ENCODE data around the gene MALRD1. TPM values are rescaled to one million over a fixed set of nuclear protein-coding genes. Genes with fewer than 3 reads are reported as not detected.
"Not testable (repeated sequence)": the region's sequence is repeated elsewhere in the genome, so short reads cannot be mapped to it uniquely, and the experiment has no call there.

The MALRD1 gene
- total RNA-seq, 1 donor from 2014 or later = 0.28 TPM

GRCh38 chr10:19730167-19730906 lies 681.7 kb downstream of the MALRD1 start:
- no peak for TF ChIP-seq CTCF (IDR thresholded peaks at IDR 0.05; ENCODE audit: unreplicated experiment)

GRCh38 chr10:19730907-19731217 lies 682.3 kb downstream of the MALRD1 start:
- TF ChIP-seq CTCF (IDR thresholded peaks at IDR 0.05; ENCODE audit: unreplicated experiment) = no peak
- no peak for DNase-seq (ENCODE audit: low spot score)
- no peaks in the 10 kb centered on the region for H3K4me1 Mint-ChIP-seq (ENCODE audit: unreplicated experiment)
- no peak overlapping the region for H3K4me3 Mint-ChIP-seq (ENCODE audit: unreplicated experiment)
- H3K27ac Mint-ChIP-seq (ENCODE audit: unreplicated experiment) = no peak overlapping the region
- H3K9me3 Mint-ChIP-seq (ENCODE audit: unreplicated experiment) = no peaks in the 10 kb centered on the region
- no peaks in the 10 kb centered on the region for H3K27me3 Mint-ChIP-seq (ENCODE audit: unreplicated experiment)
- no peaks in the 10 kb centered on the region for H3K36me3 Mint-ChIP-seq (ENCODE audit: low read depth, unreplicated experiment)

More at GRCh38 chr10:19730167-19730906, 681.7 kb downstream of the MALRD1 start:
- Mint-ChIP-seq H3K9me3 (ENCODE audit: unreplicated experiment) (no peaks in the 10 kb centered on the region), H3K27ac (ENCODE audit: unreplicated experiment) (no peak overlapping the region), H3K4me3 (ENCODE audit: unreplicated experiment) (no peak overlapping the region), H3K4me1 (ENCODE audit: unreplicated experiment) (no peaks in the 10 kb centered on the region), H3K36me3 (ENCODE audit: low read depth, unreplicated experiment) (no peaks in the 10 kb centered on the region), H3K27me3 (ENCODE audit: unreplicated experiment) (no peaks in the 10 kb centered on the region)
- DNase-seq (ENCODE audit: low spot score) = no peak

- H3K4me3 Mint-ChIP-seq (ENCODE audit: unreplicated experiment) = no peak overlapping the region
- H3K9me3 Mint-ChIP-seq (ENCODE audit: unreplicated experiment) = no peaks in the 10 kb centered on the region
- DNase-seq (ENCODE audit: low spot score) = no peak
- no peaks in the 10 kb centered on the region for H3K36me3 Mint-ChIP-seq (ENCODE audit: low read depth, unreplicated experiment)
- no peaks in the 10 kb centered on the region for H3K4me1 Mint-ChIP-seq (ENCODE audit: unreplicated experiment)
- TF ChIP-seq CTCF (IDR thresholded peaks at IDR 0.05; ENCODE audit: unreplicated experiment) = no peak
- H3K27me3 Mint-ChIP-seq (ENCODE audit: unreplicated experiment) = no peaks in the 10 kb centered on the region
- no peak overlapping the region for H3K27ac Mint-ChIP-seq (ENCODE audit: unreplicated experiment)
These were observed 683.0 kb downstream of the MALRD1 start for GRCh38 chr10:19731560-19731959.

GRCh38 chr10:19738440-19738839 lies 689.8 kb downstream of the MALRD1 start:
- Mint-ChIP-seq H3K27ac (ENCODE audit: unreplicated experiment) (no peak overlapping the region), H3K36me3 (ENCODE audit: low read depth, unreplicated experiment) (no peaks in the 10 kb centered on the region), H3K4me1 (ENCODE audit: unreplicated experiment) (no peaks in the 10 kb centered on the region), H3K9me3 (ENCODE audit: unreplicated experiment) (no peaks in the 10 kb centered on the region), H3K27me3 (ENCODE audit: unreplicated experiment) (no peaks in the 10 kb centered on the region), H3K4me3 (ENCODE audit: unreplicated experiment) (no peak overlapping the region)
- DNase-seq (ENCODE audit: low spot score) = no peak
- TF ChIP-seq CTCF (IDR thresholded peaks at IDR 0.05; ENCODE audit: unreplicated experiment) = no peak

- not testable (repeated sequence) for H3K27me3 Mint-ChIP-seq (ENCODE audit: unreplicated experiment); H3K36me3 Mint-ChIP-seq (ENCODE audit: low read depth, unreplicated experiment); DNase-seq (ENCODE audit: low spot score); H3K27ac Mint-ChIP-seq (ENCODE audit: unreplicated experiment); H3K4me3 Mint-ChIP-seq (ENCODE audit: unreplicated experiment); H3K9me3 Mint-ChIP-seq (ENCODE audit: unreplicated experiment); H3K4me1 Mint-ChIP-seq (ENCODE audit: unreplicated experiment)
These were observed 690.6 kb downstream of the MALRD1 start for GRCh38 chr10:19739232-19739631.

- H3K9me3 Mint-ChIP-seq (ENCODE audit: unreplicated experiment); H3K4me3 Mint-ChIP-seq (ENCODE audit: unreplicated experiment); H3K27me3 Mint-ChIP-seq (ENCODE audit: unreplicated experiment); H3K36me3 Mint-ChIP-seq (ENCODE audit: low read depth, unreplicated experiment); H3K27ac Mint-ChIP-seq (ENCODE audit: unreplicated experiment); DNase-seq (ENCODE audit: low spot score); H3K4me1 Mint-ChIP-seq (ENCODE audit: unreplicated experiment): not testable (repeated sequence)
These were observed 693.5 kb downstream of the MALRD1 start for GRCh38 chr10:19742144-19742543.
